Kidney tubule cell (primary cell): ENCODE data around the gene NFU1.
A peak's percentile ranks its signal among the peaks of the same experiment; 100 is the strongest.
"Not testable (repeated sequence)": the region's sequence is repeated elsewhere in the genome, so short reads cannot be mapped to it uniquely, and the experiment has no call there.

ENCODE experiments used
- DNase-seq: peaks from one replicate; pipeline ENCODE4 v3.0.0-alpha.2; 2018; ENCODE audit warnings: low spot score

NFU1 gene

DNA sequence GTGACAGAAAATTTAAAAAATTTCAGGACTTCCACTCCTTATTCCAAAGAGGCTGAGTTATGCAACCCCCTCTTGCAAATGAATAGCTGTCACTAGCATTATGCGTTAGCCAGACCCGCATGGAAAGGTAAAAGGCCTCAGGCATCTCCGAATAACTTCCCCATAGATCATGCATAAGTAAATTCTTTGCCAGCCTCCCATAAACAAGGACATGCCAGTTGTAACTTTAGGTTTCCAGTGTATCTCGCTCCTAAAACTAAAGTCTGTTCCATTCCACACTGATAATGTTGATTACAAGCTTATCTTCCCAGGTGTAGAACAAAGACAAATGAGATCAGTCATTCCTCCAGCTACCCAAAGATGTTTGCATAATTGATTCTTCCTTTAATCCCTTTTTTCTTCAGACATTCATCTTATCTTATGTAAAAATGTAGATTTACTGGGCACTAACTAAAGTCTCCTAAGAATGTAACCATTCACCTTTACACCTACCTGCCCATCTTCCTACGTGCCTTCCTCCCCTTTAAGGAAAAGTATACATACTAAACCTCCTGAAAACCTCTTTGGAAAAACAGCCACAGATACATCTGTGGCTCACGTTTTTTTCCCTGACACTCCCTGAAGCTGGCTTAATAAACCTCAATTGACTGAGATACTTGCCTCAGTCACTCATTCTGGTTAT lies 13.6 kb upstream of the NFU1 start:
- no peak for DNase-seq

DNA sequence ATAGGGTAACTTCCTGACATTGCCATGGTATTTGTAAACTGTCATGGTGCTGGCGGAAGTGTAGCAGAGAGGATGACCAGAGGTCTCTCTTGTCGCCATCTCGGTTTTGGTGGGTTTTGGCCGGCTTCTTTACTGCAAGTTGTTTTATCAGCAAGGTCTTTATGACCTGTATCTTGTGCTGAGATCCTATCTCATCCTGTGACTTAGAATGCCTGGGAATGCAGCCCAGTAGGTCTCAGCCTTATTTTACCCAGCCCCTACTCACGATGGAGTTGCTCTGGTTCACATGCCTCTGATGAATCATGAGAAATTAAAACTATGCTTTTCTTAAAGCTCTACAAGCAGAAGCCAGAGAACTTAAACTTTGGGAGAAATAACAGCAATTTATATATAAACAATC lies 12.7 kb upstream of the NFU1 start:
- DNase-seq = no peak

DNA sequence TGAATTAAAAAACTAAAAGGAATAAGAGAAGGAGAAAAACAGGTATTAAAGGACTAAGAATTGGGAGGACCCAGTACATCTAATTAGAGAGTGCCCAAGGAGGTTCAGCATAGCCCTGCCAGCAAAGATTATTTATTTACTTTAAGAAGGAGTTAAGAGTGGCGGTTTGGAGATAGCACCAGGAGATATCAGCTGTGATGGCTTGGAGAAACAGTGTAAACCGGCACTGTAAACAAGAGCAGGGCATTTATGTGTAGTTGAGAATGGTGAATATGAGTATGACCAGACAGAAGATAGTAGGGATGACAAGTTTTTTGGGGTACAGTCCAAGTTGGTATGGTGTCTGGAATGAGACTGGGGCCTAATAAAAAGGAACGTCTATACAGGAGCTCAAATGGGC lies 6.4 kb upstream of the NFU1 start:
- DNase-seq = not testable (repeated sequence)

DNA sequence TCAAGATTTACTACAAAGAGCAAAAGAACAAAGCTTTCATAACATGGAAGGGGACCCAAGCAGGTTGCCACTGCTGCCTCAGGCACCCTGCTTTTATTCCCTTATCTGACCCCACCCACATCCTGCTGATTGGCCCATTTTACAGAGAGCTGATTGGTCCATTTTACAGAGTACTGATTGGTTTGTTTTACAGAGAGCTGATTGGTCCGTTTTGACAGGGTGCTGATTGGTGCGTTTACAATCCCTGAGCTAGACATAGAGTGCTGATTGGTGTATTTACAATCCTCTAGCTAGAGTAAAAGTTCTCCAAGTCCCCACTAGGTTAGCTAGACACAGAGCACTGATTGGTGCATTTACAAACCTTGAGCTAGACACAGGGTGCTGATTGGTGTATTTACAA lies 2.3 kb upstream of the NFU1 start:
- not testable (repeated sequence) for DNase-seq

DNA sequence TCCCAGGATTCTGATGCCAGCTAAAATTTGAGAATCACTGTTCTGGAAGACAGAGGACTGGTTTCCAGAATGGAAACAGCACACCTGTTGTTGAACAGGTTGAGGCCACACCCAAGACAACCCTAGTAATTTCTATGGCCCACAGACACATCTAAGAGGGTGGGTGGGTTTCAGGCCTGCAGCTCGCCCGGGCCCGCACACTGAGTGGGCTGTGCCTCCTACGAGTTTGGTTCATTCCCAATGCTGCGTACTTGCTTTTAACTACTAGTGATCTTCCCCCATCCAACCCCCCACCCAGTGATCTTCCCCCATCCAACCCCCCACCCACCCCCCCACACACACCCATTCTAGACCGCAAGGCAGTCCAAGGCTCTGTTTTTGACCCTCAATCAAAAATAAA lies 1.3 kb upstream of the NFU1 start:
- no peak for DNase-seq

DNA sequence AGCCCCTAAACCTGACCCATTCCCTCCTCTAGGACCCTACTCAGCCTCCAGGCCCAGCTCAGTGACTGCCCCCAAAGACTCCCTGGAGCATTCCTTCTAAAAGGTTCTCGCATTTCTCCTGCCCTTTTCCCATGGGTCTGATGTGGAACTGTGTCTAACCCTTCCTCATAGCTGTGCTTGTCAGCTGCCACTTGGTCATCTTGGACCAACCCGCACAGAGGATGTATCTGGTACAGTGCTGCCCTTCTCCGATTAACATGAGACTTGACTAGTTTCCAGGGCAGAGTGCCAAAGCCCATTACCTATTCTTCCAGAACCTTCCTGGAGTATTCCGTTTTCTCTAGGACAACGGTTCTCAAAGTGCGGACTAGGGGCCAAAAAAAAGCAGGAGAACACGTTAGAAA lies 518 bp upstream of the NFU1 start:
- DNase-seq = peak; percentile 63

DNA sequence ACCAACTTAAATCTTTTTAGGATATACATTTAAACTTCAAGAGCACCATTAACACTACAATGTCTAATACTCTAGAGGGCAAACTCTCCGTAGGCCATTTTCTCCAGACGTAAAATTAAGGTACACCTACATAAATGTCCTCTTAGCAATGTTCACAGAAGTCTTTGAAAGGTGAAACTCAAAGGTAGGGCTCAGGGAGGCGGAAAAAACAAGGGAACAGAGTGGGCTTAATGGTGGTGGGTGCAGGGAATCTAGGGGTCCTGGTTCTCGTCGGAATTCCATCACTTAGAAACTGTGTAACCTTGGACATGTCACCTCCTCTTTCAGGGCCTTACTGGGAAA lies 668 bp downstream of the NFU1 start:
- no peak for DNase-seq

DNA sequence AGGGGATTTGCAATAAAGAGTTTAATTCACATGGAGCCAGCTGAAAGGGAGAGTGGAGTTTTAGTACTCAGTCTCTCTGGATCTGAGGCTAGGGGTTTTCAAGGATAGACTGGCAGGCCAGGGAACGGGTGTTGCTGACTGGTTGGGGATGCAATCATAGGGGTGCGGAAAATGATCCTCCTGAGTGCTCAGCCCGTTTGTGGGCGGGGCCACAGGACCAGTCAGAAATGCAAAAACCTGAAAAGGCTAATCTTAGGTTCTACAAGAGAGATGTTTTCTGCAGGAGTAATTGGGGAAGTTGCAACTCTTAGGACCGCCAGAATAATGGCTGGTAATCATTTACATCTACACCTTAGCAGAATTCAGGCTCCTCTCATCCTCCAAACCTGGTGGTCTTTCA lies 2.5 kb downstream of the NFU1 start:
- no peak for DNase-seq

DNA sequence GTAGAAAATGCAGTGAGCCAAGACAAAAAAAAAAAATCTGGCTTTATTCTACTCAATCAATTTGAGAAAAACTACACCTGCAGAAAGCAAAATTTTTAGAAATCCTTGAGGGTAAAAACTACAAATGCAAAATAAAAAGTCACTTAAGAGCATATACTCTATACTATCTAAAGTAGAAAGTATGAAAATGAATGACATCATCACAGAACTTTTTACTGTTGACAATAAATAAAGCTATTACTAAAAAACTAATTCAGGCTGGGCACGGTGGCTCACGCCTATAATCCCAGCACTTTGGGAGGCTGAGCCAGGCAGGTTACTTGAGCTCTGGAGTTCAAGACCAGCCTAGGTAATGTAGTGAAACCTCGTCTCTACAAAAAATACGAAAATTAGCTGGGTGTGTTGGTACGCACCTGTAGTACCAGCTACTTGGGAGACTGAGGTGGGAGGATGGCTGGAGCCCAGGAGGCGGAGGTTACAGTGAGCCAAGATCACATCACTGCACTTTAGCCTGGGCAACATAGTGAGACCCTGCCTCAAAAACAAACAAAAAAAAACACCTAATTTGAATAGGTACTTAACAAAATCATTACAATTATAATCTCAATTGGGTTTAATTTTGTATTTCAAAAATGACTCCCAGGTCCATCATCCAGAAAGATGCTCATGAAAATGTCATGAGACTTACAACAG lies 7.6 kb downstream of the NFU1 start:
- DNase-seq = no peak

DNA sequence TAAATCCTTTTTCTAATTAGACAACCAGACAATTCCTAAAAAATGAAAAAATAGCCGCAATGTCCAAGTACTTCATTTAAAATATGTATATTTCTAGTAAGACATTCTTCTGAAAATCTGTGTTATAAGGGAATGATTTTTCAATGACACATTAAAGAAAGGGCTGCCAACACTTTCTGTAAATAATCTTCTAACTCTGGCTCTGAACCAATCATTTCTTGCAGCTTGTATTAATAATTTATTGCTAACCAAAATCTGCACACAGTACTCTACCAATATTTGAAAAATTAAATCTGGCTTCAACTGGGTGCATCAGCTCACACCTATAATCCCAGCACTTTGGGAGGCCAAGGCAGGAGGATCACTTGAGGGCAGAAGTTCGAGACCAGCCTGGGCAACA lies 8.3 kb downstream of the NFU1 start:
- DNase-seq = peak; percentile 15

DNA sequence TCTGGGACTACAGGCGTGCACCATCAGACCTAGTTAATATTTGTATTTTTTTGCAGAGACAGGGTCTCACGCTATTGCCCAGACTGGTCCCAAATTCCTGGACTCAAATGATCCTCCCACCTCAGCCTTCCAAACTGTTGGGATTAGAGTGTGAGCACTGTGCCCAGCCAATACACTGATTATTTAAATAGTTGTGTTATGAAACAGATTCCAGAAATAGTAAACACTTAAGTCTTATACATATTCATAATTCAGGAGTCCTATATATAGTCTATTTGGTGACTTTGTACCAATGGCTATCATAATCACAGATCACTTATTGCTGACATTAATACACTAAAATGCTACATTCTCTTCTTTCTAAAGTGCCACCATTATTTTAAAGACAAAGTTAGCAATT lies 12.8 kb downstream of the NFU1 start:
- DNase-seq = no peak

DNA sequence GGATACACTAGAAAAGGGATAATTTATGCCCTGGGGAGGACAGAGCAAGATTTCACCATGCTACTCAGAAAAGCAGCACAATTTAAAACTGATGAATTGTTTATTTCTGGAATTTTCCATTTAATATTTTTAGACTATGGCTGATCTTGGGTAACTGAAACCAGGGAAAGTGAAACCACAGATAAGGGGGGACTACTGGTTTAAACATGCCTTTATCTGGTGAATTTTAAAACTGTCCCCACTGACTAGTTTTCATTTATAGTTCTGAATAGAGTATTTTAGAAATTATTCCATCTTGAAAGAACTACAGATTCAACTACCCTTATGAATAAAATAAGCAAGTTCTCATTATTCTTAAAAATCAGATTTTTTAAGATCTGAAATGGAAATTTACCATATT lies 15.0 kb downstream of the NFU1 start:
- DNase-seq = no peak

DNA sequence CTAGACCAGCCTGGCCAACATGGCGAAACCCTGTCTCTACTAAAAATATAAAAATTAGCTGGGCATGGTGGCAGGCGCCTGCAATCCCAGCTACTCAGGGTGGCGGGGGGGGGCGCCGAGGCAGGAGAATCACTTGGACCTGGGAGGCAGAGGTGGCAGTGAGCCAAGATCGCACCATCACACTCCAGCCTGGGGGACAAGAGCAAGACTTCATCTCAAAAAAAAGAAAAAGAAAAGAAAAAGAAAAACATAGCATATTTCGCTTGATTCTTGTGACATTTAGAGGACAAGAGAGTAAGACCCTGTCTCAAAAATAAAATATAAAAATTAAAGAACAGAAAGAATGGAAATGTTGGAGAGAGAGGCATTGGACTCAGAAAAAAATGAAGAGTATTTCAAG lies 18.1 kb downstream of the NFU1 start:
- DNase-seq = not testable (repeated sequence)

DNA sequence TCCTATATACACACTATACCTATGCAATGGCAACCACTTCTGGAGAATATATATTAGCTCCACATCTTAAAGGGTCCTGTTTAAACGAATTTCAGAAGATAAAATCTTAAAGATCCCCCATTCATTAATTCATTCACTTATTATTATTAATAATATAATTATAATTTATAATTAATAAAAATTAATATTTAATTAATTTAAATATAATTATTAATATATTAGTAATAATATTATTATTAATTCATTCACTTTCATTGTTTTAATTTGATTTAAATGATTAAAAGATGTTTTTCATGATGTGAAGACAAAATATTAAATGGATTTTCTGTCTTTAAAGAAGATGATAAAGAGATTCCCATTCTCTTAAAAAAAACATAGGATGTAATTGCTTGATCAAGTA lies 21.1 kb downstream of the NFU1 start:
- no peak for DNase-seq

DNA sequence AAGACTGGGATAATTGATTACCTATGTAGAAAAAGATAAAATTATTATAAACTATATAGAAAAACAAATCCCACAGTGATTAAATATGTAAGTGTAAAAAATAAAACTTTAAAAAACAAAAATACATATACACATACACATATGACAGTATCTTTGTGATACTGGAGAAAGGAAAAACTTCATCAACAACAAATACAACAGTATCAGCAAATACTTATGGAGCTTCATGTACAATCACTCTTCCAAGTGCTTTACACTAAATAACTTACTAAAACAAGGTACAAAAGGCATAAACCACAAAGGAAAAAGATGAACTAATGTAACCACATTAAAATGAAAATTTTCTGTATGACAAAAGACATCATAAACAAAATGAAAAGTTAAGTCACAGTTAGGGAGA lies 26.1 kb downstream of the NFU1 start:
- DNase-seq = no peak

DNA sequence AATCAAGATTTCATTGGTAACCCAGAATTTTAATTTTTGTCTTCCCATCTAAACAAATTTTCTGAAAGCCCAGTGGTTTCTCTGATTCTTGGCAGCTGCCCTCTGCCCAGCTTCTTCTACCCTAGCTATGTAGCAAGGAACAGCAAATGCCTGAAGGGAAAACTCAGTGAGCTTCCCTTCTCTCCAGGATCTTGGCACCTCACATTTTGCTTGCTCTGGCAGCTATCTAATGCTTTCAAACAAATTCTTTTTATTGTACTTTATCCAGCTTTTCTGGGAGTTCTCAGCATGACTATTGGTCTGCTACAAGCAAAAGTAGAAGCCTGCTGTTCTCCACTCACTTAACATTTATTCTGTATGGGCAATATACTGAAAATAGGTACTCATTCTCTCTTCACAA lies 31.9 kb downstream of the NFU1 start:
- DNase-seq = no peak

DNA sequence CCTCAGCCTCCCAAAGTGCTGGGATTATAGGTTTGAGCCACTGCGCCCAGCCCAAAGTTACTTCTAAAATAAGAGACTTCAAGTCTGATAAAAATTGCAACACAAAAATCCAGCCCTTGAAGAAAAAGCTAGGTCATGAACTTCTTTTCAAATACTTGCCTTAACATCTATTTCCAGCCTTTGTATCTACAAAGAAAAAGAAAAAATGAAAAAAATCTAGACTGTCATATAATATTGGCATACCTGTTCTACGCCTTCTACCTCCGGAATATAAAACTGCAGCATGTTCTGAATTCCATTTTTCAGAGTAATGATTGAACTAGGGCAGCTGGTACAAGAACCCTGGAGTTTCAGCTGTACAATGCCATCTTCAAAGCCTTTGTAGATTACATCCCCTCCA lies 37.1 kb downstream of the NFU1 start:
- no peak for DNase-seq

DNA sequence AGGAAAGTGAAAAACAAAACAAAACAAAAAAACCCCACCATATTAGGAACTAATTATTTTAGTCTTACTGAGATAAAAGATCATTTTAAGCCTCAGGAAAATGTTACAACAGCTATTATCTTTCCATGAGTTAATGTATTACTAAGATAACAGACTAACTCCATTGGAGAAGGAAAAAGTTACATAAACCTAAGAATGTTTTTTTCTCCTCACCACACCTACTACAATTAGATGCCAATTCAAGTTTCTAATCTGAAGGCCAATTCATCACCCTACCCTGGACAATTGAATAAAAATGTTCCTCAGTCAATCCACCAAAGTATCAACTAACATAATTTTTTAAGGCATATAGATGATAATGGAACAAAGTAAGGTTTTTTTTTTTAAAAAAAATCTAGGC lies 40.0 kb downstream of the NFU1 start:
- DNase-seq = no peak

DNA sequence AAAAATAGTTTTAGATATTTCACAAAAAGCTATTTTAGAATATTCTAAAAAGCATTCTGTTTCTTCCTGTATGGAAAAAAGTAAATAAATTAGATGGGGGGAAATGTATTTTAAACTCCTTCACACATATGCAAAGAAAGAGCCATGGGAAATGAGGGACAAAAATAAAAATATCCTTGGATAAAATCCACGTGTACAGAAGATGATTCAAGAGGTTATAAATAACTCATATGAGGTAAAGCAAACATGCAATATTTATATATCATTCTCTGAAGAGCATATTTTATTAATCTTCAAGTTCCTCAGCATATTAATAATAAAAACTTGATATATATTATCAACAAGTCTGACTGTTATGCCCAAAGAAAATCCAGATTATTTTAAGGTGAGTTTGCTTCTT lies 41.4 kb downstream of the NFU1 start:
- no peak for DNase-seq

DNA sequence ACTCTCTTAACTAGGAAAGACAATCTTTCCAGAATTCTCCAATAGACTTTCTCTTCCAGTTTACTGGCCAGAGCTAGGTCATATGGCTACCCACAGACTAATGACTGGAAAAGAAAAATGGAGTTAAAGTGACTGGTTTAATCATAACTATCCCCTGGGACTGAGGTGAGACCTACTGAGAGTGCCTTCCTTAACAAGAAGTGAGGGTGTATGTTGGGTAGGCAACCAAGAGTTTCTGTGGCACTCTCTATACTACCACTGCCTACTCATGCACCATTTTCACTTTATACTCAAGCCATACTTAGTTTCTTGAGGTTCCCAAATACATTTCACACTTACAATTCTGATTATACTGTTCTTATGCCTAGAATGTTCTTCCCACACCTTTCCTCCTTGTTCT lies 43.3 kb downstream of the NFU1 start:
- no peak for DNase-seq

DNA sequence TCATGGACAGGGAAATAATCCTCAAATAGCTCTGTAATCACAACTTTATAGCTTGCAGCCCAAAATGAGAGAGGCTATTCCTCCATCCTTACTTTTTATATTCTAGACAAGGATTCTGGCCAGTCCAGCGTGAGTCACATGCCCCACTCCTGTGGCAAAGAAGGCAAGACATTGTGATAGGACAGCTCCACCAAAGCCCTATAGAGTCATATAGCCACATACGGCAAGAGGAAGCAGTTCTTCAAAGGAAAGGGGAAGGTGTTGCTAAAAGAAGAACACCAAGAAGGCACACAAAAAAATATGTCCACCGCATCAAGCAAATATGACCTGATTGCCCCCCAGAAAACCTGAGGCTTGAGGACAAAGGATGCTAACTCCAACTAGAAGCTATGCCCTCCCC lies 46.8 kb downstream of the NFU1 start:
- no peak for DNase-seq

DNA sequence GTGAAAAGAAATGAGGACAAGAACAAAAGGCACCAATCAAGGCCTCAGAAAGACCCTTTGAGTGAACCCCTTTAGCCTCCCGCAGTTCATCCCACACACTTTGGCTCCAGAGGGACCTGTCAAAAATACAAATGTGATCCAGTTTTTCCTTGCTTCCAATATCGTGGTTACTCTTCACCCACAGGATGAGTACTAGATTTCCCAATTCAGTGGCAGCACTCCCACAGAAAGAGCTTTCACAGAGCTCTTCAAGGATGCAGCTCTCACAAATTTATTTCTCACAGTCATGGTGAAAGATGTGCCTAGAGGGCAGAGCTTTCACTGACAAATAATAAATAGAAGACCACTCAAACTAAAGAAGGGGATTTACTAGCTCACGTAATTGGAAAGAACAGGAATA lies 47.2 kb downstream of the NFU1 start:
- no peak for DNase-seq

DNA sequence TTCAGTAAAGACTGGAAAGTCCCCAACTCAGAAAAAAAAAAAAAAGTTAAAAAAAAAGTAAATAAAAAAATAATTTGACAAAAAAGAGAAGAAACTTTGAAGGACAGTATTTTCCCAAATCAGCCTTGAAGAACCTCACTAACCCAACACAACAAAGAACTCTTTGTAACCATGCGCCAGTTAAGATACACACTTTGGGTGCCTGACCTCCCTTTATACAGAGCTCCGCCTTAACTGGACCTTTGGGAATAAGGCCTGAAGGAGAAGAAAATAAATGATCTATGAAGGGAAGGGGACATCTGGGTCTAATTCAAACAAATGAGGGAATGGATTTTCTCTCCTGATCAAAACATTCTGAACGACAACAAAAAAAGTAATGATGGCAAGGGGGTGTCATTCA lies 48.0 kb downstream of the NFU1 start:
- no peak for DNase-seq

DNA sequence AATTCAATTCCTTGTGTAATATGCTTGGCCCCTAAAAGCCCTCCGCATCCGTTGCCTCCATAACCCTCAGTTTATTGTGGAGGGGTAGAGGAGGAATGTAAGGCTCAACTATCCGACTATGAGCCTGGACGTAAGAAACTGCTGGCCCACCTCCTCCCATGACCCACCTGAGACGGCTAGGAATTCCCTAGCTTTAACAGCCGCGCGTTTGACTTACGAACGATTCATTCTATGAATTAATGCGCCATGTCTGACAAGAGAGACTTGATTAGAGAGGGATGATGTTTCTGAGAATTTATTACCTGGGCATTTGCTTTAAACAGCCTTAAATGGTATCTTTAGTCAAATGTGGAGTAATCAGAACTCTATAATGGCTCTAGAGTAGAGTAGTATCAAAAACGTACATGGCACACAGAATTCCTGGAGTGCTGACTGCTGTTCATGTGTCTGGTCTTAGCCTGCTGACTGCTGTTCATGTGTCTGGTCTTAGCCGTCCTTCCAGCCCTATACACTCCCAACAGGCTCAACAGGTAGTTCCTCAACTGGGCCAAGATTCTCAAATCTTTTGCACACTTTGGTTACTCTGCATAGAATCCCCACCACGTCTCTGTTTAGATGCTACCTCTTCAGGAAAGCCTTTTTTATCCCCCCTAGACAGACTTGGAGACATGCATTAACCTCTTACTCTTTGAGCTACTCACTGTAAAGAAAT lies 49.3 kb downstream of the NFU1 start:
- peak; percentile 28 for DNase-seq
